HG03175 (cell line): ENCODE measurements around the gene ZNF710.
"Not testable (repeated sequence)": the region's sequence is repeated elsewhere in the genome, so short reads cannot be mapped to it uniquely, and the experiment has no call there.

Experiments
- ATAC-seq: cut with Tn5 transposase; IDR thresholded peaks from one replicate; pipeline ENCODE4 v1.9.1; 2021; ENCODE audit warnings: mild to moderate bottlenecking, moderate library complexity; ENCODE audit not compliant: unreplicated experiment

The ZNF710 gene

DNA sequence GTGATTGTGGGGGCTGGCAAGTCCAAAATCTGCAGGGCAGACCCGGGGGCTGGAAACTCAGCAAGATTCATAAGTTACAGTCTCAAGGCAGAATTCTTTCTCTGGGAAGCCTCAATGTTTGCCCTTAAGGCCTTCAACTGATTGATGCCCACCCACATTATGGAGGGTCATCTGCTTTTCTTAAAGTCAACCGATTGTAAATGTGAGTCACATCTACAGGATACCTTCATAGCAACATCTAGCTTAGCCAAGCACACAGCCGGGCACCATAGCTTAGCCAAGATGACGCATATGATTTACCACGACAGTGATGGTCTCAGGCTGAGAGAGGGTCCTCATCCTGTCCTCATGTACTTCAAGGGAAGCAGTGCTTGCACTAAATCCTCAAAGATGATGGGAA lies 57.7 kb downstream of the ZNF710 start:
- ATAC-seq = no peak

DNA sequence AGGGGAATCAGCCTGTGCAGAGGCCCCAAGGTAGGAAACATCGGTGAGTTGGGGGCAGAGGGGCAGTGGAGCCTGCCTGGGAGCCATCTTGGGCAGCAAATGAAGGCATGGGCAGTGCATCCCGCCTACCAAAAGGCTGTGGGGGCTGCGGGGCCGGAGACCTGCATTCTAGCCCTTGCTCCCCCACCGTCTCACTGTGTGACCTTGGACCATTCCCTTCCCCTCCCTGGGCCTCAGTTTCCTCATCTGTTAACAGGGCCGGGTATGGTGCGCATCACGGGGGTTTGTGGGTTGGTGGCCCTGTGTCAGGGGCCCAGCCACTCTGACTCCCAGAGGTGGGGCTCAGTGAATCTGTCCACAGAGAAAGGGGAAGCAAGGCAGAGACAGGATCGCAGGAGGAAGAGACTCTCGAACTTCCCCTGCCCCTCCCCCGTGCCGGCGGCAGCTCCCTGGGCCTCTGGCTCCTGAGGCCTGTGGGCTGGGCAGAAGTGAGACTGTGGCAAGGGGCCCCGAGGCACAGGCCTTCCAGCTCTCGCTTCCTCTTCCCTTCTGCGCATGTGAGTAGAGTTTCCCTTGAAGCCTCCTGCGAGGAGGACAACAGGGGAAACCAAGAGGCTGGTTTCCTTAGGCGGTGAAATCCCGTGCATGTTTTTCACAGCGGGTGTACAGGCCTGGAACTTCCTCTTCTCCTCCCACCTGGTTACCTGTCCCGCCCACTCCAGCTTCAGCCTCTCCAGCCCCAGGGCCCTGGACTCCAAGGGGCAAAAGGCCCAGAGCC lies 58.3 kb downstream of the ZNF710 start:
- peak; percentile 92 for ATAC-seq

- ATAC-seq = no peak
Observed at GRCh38 chr15:90060797-90061196, 59.7 kb downstream of the ZNF710 start.

GRCh38 chr15:90062023-90062442 lies 60.9 kb downstream of the ZNF710 start:
- ATAC-seq = no peak

- no peak for ATAC-seq
Observed at GRCh38 chr15:90062462-90062932, 61.4 kb downstream of the ZNF710 start.

DNA sequence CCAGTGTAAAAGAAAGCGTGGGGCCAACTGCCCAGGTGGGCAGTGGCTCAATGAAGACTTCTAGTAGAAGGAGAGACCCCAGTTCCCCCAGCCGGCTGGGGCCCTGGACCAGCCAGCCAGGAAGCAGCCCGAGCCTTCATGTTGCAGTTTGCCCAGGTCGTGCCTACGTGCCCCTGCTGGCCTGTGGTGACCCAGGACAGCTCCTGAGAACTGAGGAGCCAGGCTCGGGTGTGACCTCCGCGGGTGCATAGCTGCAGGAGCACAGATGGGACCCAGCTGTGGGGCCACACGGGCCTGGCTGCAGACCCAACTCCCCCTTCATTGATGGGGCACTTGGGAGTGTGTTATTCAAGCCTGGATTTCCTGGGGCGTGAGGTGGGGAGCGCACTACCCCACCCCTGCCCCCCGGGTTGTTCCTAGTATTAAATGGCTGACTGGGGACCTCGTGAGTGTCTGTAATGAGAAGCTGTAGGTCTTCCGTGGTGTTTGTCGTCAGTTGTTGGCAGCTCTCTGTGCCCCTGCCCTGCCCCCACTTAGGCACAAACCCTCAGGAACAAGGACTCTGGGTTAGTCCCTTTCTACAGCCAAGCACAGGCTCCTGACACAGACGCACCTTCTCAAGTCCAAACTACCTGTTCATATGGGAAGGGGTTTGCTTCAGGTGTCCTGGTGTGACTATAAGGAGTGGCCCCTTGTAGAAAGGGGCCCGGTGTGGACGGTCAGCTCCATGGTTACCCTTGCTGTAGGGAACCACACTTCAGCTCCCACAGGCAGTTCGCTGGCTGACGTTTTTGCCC lies 62.0 kb downstream of the ZNF710 start:
- ATAC-seq = no peak

DNA sequence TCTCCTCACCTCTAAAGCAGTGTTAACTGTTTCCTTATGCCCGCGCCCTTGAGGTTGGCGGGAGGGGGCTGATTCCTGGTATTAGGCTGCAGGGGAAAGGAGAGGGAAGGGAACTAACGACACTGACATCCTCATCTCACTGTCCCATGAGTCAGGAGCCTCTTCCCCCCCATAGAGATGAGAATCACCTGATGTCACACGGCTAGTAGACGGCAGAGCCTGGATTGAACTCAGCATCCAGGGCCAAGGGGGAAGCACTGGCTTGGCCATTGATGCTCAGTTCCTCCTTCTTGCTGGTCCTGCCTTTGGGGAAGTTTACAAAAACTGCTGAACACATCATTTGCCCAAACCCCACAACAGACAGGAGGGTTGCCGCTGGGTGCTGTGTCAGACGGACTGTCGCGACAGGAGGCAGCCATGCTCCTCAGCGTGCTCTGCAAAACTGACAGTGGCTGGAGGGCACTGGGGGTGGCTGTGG lies 62.7 kb downstream of the ZNF710 start:
- no peak for ATAC-seq

- ATAC-seq = no peak
Observed at GRCh38 chr15:90064911-90065681, 64.0 kb downstream of the ZNF710 start.

DNA sequence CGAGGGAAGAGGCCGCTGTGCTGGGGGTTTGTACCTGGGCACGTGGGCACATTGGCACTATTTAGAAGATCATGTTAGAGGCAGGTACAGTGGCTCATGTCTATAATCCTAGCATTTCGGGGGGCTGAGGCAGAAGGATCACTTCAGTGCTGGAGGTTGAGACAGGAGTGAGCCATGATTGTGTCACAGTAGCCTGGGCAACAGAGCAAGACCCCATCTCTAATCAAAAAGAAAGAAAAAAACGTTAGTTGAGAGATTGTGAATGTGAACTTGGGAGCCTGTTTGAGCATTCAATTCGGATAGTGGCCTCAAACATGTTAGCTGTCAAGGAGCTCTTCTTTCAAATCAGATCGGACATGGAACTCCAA lies 64.5 kb downstream of the ZNF710 start:
- ATAC-seq = no peak

DNA sequence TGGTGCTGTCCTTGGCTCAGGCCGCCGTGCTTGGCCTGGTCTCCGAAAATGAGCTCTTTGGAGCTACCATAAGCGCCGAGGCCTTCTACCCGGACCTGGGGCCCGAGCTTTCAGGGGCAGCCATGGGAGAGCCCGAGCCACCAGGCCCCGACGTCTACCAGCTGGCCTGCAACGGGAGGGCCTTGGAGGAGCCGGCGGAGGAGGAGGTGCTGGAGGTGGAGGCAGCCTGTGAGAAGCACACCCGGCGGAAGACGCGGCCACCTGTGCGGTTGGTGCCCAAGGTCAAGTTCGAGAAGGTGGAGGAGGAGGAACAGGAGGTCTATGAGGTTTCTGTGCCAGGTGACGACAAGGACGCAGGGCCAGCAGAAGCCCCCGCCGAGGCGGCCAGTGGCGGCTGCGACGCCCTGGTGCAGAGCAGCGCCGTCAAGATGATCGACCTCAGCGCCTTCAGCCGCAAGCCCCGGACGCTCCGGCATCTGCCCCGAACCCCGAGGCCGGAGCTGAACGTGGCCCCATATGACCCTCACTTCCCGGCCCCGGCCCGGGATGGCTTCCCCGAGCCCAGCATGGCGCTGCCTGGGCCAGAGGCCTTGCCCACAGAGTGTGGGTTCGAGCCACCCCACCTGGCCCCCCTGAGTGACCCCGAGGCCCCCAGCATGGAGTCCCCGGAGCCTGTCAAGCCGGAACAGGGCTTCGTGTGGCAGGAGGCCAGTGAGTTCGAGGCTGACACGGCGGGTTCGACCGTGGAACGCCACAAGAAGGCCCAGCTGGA lies 66.2 kb downstream of the ZNF710 start:
- ATAC-seq = no peak

- ATAC-seq = no peak
Observed at GRCh38 chr15:90067953-90068606, 67.0 kb downstream of the ZNF710 start.

GRCh38 chr15:90070623-90071022 lies 69.5 kb downstream of the ZNF710 start:
- ATAC-seq = not testable (repeated sequence)

DNA sequence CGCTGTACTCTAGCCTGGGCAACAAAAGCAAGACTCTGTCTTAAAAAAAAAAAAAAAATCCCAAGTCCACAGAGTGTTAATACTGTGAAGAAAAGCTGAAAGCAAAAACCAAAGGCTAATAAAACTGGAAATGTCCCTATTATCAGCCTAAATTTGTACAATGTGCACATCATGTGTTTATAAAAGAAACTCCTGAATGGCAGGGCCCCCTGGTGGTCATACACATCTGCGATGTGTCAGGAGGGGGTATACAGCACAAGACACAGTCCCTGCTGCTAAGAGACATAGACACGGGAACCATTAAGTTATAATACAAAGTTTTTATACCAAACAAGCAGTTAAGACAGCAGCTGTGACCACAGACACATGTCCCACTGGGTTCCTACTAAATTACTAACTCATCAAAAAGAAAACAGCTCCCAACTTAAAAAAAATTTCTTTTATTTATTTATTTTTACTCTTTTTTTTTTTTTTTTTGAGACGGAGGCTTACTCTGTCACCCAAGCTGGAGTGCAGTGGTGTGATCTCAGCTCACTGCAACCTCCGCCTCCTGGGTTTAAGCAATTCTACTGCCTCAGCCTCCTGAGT lies 70.2 kb downstream of the ZNF710 start:
- peak; percentile 61 for ATAC-seq

DNA sequence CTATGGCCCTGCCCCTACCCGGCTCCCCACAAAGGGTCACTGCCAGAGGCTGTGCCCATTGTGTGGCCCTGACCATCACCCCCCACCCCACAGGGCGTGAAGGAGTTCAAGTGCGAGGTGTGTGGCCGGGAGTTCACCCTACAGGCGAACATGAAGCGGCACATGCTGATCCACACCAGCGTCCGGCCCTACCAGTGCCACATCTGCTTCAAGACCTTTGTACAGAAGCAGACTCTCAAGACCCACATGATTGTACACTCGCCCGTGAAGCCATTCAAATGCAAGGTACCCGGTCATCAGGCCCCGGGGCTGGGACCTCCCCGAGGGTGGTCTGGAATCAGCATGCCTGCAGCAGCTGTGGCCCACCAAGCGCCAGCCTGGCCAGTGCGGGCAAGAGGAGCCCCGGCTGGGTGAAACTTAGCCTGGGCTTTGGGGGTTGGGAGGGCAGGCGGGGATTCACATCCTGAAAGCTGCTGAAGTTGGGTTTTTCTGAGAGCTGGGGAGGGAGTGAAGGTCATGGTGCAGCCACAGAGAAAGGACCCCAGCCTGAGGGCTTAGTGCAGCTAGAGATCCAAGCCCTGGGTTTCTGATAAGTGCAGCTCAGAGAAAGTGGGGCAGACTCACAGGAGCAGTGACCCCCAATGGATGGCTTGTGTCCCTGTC lies 72.0 kb downstream of the ZNF710 start:
- no peak for ATAC-seq

DNA sequence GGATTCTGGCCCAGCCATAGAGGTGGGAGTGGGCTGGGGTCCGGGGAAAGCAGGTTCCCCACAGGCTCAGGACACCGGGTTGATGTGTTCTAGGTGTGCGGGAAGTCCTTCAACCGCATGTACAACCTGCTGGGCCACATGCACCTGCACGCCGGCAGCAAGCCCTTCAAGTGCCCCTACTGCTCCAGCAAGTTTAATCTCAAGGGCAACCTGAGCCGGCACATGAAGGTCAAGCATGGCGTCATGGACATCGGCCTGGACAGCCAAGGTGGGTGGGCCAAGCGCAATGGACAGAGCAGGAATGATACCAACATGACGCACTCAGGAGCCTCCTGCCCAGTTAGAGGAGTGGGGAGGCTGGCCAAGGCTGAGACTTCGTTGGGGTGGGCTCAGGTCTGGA lies 72.9 kb downstream of the ZNF710 start:
- ATAC-seq = no peak

DNA sequence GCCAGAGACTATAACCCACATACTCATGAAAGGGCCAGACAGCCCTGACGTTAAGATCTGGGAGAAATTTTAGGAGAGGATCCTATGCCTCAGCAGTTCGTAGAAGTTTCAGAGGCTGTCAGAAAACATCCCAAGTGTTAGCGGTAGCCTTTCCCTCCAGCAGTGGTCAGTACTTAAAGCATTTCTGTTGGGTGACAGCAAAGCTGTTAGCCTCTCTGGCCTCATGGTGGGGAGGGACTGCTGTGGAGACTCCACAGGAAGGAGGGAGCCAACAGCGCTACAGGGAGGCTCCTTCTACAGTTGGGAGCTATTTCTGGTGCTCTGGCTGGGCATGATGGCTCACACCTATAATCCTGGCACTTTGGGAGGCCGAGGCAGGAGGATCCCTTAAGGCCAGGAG lies 73.8 kb downstream of the ZNF710 start:
- ATAC-seq = no peak

GRCh38 chr15:90075420-90076289 lies 74.5 kb downstream of the ZNF710 start:
- no peak for ATAC-seq

DNA sequence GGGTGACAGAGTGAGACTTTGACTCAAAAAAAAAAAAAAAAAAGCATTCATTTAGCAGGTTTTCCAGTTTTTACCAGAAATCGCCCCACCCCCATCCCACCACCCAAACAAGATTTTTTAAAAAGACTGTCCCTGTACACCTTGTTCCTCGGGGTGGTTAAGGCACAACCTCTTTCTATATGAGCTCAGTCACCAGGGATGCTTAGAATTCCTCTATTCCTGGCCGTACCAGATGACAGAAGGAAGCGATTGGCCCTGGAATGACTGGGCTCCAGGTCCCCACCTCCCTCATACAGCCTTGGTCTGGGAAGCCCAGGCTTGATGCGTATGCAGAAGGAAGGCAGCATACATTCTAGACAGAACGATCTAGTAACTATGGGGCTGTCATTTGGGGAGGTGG lies 75.6 kb downstream of the ZNF710 start:
- no peak for ATAC-seq
